Stimulated activated CD4-positive, alpha-beta T cell treated with anti-CD3 and anti-CD28 coated beads, TNF-alpha, amount 100 ng/mL, for 48 hours (primary cell): ENCODE data around the gene COPS2.
"Not testable (repeated sequence)": the region's sequence is repeated elsewhere in the genome, so short reads cannot be mapped to it uniquely, and the experiment has no call there.

ENCODE experiments used
- DNase-seq, 3 donors: peaks; one replicate each; pipeline ENCODE4 v3.0.0-alpha.2; 2020; ENCODE audit warnings: low read depth in 3 of 3

Gene COPS2

DNA sequence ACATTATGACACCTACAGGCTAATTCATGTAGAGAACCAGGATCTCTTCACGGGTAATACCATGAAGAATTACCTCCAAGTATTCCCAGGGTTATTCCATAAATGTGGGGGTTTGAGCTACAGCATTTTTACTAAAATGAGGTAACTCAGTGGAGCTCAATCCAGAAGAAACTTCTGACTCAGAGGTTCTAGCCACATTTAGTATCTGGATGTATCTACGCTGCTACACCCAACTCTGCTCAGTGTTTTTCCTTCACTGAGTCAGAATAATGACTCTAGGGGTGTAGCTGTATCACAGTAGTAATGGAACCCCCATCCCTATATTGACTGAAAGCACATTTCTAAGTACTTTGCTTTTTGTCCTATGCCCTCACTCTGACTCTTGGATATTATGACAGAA, 52.4 kb downstream of the COPS2 start:
- DNase-seq = no peak

DNA sequence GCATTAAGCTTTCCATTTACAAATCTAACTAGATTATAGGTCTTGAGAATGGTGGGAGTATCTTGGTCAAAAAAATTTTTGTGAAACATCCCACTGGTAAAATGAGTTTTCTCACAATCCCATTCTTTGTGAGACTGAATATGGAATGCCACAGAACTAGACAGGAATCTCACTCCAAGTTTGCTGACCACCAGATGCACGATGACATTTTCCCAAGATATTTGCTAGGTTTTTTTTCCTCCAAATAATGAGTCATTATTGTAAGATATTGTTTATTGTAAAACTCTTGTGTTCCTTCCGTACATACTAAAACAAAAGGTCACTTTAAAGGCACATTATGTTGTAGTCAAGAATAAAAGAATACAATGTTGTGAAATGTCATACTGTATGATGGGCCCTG, 53.9 kb downstream of the COPS2 start:
- no peak for DNase-seq

DNA sequence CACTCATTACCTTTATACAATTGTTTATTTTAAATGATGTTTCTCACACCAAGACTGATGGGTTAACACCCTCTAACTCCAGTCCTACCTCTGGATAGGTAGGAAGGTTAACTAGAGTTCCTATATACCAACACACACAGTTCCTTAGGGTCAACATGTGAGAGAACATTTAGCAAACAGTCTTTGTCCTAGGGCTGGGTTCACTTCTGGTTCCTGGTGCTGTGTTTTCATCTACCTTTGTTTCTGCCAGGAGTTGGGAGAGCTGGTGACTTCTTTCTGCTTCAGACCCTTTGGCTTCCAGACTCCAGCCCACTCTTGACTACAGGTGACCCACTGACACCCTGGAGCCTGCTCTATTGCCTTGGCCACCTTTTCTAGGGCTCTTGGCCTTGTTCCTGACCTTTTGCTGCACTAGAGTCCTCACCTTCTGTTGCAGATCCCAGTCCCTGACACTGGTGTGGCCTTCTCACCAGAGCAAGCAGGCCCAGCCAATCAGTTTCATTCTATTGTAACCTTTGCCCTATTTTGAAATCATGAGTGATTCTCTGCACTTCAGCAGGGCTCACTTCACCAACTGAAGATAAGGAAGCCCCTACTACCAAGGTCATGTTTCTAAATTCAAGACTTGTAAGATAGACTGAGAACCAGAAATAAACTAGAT, 59.2 kb downstream of the COPS2 start:
- no peak for DNase-seq

DNA sequence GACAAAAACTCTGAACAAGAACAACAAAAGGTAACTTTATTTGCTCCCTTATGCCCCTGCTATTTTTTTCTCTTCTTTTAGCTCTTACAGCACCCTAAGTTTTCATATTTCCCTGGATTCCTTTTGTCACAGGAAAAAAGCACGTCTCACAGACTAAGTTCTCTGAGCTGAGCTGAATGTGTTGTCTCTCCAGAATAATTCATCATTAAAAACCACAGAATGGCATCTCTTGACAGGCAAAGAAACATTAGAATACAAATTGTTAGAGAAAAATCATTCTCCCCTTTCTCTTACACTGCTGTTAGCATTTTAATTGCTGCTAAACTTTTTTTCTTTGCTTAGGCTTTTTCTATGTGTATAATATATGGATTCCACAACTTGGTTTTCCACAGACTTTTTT, 60.5 kb downstream of the COPS2 start:
- DNase-seq = no peak

DNA sequence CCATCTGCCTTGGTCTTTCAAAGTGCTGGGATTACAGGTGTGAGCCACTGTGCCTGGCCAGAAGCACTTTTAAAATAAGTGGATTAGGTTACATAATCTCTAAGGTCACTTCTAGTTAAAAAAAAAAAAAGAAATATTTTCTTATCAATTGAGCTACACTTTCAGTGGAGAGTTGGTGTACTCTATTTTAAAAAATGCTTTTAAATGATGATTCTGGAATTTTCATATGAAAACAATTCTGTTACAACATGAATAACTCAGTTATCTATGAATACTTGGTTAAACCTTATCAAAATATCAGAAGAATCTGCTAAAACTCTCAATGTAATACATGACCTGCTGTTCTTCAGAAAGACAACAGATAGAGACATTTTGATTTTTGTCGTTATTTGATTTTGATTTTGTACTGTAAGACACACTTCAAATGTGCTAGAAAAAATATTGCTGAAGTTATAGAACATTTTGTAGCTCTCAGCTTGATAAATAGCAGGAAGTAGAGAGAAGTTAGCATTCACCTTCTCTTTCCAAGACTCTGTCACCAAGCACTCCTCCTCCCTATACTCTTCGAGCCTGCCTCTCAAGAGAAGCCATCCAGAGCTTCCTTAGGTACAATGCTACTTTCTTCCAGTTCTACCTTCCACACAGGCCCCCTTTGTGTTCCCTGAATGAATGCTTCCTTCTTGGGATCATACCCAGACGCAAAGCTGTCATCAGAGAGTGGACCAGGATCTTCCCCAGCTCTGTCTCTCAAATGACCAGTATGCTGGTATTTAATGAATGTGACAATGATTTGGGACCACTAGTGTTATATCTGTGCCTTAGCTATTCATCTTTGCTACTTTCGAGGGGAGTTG, 61.9 kb downstream of the COPS2 start:
- no peak for DNase-seq

DNA sequence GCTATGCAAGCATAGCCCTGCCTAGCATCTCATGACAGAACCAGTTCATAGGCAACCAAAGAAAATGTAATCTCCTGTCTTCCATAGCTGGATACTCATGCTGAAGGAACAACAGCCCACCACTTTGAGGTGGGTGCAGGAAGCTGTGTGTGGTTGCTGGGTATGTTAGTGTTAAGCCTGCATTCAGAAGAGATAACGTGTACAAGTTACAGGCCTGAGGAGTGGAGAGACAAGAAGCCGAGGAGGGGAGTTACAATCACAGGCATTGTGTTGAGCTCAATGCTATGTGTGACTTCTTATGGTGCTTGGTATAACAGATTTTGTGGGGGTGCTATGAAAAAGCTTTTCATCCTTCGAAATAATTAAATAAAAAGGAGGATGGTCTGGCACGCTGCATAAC, 66.4 kb downstream of the COPS2 start:
- no peak for DNase-seq

DNA sequence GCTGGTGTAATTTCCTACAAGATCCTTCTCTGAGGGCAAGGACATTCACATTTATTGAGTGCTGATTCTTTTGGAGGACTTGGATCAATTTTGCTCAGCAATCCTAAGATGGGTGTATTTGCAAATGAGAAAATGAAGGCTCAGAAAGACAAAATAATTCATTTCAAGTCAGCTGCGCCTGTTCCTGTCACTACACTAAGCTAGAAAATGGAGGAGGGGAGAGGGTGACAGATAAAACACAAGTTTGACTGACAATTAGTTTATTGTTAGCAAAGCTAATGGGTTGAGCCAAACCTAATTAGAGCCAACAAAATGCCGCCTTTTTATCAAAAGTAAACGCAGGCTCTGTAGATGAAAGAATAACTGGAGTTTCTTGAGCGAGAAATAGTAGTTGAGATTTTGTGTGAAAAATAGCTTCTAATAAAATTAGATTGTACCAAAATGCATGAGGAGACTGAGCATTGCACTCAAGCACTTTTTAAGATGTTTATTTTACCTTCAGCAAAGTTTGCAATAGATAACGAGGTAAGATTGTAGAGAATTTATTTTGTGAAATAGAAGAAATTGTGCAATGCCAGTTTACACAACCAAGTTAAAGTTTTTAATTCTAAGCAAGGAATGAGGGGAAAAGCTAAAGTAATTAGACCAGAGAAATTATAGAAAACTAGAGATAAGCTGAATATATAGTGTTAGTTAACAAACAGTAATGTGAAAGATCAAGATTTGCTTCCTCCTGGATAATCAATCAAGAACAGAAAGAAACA, 69.5 kb downstream of the COPS2 start:
- no peak for DNase-seq

DNA sequence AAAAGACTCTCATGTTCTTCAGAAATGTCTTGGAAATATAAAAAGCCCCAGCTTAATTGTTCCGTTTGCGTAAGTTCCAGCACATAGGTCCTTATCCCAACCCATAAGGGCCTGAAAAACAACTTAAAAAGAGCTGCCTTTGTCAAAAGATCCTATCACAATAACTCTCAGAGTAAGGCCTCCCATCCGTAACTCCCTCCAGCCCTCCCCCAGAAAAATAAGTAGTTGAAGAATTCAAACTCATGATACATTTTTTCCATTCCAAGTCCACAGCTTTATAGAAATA, 71.2 kb downstream of the COPS2 start:
- DNase-seq = no peak

DNA sequence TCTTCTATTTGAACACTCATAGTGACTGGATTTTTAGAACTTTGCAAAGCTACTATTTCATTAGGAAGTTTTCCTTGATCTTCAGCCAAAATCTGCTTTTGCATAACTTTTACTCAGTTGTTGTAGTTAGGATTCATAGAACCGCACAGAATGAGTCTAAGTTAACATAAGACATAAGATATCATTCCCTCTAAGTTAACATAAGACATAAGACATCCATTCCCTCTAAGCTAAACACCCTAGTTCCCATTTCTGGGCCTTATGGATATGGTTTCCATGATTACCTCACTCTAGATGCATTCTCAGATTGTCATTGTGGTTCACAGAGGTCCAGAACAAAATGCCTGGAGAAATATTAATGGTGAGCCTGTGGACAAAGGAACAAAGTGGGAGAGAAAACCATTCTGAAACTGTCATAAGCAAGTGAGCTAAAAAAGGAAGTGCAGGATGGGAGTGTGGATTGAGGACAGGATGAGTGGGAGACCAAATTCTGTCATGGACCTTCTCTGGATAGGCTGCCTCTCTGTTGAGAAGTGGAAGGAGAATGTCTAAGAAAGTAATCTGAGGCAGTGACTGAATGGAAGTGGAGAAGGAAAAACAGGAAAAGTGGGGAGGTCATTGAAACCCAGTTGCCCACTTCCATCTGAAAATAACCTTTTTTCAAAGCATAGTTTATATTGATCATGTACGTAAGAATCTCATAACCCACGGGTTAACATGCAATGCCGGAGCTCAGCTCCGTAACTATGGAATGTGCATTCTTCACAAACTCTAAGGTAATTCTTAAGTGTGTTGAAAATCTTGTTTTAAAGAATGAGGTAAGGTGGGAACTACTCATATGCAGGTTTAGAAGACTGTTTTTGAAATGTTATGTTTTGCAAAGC, 71.8 kb downstream of the COPS2 start:
- DNase-seq = no peak

DNA sequence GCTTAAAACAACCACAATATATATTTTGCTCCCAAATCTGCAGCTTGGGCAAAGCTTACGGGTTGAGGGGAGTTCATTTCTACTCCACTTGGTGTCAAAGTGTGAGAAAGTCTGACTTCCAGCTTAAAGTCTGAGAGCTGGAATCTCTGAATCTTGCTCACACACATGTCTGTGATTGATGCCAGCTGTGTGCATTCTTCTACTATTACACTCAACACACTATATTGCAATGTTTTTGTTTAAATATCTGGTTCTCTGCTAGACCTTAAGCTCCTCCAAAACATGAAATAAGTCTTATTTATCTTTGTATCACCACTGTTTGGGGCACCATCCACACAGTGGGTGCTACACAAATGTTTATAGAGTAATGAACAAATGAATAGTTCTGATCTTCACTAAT, 72.4 kb downstream of the COPS2 start:
- DNase-seq = no peak

DNA sequence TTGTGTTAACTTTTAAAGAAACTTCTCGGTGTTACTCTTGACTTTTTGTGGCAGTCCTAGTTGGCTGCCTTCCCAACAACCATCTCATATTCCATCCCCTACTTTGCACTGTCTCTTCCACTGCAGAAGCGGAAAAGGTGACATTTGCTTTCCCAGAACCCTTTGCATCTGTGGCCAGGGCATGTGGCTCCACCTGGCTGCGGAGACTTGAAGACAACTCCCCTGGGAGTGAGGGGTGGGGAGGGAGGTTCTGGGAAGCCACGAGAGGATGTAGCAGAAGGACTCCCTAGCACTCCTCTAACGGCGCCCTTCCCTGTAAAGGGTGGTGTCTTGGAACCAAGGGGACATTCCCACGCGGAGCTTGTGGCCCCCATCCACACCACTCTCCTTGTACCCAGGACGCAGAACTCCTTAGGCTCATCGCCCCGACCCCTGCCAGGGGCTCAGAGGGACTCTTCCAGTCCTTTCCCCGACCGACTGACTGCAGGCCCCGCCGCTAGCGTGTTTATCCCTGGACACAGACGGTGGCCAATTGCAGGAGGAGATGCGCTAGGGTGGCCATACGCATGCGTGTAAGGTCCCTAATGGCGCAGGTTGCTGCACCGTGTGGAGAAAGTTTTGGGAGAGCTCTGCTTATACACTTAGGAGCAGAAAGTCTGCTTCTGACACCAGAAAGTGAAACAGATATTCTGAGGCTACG, 75.9 kb downstream of the COPS2 start:
- no peak for DNase-seq

DNA sequence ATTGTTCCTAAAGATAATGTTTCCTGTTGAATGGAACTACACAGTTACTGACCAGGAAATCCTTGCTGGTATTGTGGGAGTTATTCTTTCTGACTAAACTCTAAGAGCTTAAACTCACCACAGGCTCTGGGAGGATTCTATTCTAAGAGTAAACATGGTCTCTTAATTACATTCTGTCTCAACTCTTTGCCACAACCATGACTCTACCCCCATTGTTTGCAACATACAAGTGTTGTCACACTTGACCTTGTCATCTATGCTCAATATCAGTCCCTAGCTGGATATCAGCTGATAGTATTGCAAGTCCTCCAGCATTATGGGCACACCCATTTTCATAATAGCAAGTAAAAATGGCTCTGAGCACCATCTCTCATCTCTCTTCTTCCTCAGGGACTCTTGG, 79.5 kb downstream of the COPS2 start:
- DNase-seq = no peak

DNA sequence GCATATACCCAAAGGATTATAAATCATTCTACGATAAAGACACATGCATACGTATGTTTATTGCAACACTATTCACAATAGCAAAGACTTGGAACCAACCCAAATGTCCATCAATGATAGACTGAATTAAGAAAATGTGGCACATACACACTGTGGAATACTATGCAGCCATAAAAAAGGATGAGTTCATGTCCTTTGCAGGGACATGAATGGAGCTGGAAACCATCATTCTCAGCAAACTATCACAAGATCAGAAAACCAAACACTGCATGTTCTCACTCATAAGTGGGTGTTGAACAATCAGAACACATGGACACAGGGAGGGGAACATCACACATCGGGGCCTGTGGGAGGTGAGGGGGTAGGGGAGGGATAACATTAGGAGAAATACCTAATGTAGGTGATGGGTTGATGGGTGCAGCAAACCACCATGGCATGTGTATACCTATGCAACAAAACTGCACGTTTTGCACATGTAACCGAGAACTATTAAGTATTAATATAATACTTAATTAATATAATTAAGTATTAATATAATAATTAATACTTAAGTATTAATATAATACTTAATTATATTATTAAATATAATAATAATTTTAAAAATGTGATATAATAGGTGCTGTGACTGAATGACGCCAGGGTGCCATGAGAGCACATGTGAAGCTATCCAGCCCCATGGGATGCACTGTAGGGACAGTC, 80.7 kb downstream of the COPS2 start:
- DNase-seq = not testable (repeated sequence)
